DLD1 (cell line): ENCODE data around the gene ADGRE2.

Experiments used
- in situ Hi-C: cut with HindIII; loops from 2 replicates; pipeline ENCODE4 v1.10.0; 2017; ENCODE audit warnings: low sequenced_read_pairs

The ADGRE2 gene

GRCh38 chr19:14748601-14749000 is 29.8 kb downstream of the ADGRE2 start:
- in situ Hi-C loops: no loop called here

DNA sequence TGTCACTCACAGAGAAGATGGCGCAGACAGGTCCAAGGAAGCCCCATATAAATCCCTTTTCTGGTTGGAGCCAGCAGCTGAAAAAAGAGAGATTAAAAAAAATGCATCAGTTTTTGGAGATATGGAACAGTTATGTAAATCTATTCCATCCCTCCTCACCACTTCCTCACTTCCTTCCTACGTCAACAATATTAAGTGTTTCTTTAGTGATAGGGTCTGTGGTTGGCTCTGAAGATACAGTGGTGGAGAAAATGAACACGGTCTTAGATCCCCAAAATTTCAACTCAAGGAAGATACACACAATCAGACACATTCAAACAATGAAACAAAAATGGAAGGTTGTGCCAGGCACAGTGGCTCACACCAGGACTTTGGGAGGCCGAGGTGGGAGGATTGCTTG is 31.5 kb downstream of the ADGRE2 start:
- in situ Hi-C loops: no loop called here

DNA sequence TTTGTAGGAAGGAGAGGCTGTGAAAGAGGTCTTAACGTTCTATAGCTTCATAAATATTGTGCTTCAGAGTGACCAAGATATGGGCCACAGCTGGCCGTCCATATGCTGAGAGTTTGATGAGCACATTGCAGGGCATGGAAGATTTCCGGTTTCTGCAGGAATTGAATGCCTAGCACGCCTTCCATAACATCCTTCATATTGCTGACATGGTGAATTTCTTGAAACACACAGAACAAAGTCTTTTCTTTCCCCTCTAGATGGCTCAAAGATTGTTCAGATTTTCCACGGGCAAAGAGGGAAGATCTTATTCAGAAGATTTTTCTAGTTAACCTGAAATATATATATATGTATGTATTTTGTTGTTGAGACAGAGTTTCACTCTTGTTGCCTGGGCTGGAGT is 42.4 kb downstream of the ADGRE2 start:
- in situ Hi-C loops: no loop called here

DNA sequence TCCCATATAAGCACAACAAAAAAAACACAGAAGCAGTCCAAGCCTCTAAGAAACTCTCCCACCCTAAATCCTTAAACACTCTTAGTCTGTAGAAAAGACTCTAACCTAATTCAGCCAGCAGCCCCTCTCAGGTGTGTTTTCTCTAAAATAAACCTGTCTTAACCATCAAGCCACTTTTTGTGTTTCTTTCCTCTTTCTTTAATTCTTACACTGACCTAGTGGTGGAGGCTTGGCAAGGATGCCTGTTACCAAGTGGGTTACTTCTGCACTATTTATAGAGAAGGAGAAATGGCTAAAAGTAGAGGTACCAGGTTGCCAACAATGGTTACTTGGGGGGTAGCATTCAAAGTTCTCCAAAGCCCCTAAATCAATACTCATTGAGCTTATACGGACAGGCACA is 44.8 kb downstream of the ADGRE2 start:
- in situ Hi-C loops: no loop called here

DNA sequence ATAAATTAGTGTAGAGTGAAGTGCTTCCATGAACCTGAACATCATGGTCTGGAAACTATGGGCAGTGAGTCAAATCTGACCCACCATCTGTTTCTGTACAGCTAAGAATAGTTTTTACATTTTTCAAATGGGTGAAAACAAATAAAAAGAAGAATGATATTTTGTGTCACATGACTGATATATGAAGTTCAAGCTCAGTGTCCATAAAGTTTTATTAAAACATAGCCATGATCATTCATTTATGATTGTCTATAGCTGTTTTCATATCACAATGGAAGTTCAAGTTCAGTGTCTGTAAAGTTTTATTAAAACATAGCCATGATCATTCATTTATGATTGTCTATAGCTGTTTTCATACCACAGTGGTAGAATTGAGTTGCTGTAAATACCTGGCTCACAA is 45.9 kb downstream of the ADGRE2 start:
- in situ Hi-C loops: no loop called here

DNA sequence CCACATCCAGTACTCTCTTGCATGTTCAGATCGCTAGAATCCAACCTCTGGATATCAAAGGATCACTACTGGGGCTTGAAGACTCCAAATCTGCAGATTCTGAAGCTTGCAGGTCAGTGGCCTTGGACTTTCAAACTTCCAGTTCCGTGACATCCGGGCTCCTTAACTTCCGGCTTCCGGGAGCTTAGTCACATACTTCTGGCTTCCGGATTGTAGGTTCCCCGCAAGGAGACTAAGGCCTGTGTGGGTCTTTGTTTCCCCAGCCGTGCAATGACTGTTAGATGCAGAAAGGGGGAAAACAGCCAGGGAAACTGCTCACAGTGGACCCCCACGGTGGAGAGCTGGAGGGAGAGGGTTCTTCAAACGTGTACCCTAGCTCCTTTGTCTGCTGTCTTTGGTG is 47.2 kb downstream of the ADGRE2 start:
- in situ Hi-C loops: no loop called here

DNA sequence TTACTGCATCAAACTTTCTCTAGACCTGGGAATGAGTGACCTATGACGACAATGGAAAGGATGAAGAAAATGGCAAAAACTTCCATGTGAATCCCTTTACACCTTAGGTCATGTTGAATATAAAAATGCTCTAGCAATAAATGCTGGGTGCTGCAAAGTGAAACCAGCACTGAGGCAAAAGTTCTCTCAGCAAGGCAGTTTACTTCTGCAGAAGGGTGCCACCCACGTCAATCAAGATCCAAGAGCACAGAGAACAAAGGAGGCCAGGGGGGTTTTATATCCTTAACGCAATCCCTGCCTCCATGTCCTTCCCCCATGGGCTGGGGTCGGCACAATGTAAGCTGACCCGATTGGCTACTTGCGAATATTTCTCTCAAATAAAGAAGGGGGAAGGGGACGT is 49.8 kb downstream of the ADGRE2 start:
- in situ Hi-C loops: no loop called here

- in situ Hi-C loops: no loop called here
Observed at GRCh38 chr19:14722127-14722526, 56.2 kb downstream of the ADGRE2 start.

GRCh38 chr19:14719162-14719561 is 59.2 kb downstream of the ADGRE2 start:
- in situ Hi-C loops: no loop called here

- in situ Hi-C loops: no loop called here
Observed at GRCh38 chr19:14718522-14719116, 59.7 kb downstream of the ADGRE2 start.

GRCh38 chr19:14715841-14716240 is 62.5 kb downstream of the ADGRE2 start:
- in situ Hi-C loops: no loop called here

DNA sequence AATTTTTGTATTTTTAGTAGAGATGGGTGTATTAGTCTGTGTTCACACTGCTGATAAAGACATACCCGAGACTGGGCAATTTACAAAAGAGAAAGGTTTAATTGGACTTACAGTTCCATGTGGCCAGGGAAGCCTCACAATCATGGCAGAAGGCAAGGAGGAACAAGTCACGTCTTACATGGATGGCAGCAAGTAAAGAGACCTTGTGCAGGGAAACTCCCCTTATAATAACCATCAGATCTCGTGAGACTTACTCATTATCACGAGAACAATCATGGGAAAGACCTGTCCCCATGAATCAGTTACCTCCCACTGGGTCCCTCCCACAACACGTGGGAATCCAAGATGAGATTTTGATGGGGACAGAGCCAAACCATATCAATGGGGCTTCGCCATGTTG is 73.9 kb downstream of the ADGRE2 start:
- in situ Hi-C loops: no loop called here

GRCh38 chr19:14703833-14704232 is 74.5 kb downstream of the ADGRE2 start:
- in situ Hi-C loops: no loop called here

DNA sequence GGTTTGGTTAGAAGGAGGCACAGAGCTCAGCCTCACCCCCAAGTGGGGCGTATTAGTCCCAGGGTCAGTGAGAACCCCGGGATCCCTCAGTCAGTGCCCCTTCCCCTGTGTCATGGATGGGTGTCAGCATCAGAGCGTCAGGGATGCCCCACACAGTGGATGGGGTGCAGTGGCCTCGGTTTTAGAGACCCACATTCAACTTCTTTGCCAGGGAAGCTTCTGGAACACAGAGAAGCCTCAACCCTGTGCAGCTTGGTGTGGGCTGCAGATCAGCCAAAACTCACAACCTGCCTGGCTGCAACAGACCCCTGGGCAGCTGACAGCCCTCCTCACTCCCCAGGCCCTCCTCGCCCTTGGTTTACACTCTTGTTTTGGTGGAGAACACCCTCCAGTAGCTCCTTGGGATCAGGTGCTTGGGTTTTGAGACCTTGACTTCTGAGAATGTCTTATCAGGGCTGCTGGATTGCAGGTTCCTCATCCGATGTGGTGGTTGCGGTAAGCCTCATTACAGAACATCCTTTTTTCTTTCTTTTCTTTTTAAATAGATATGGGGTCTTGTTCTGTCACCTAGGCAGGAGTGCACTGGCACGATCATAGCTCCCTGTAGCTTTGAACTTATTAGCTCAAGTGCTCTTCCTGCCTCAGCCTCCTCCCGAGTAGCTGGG is 77.5 kb downstream of the ADGRE2 start:
- in situ Hi-C loops: no loop called here

- in situ Hi-C loops: no loop called here
Observed at GRCh38 chr19:14699641-14700040, 78.7 kb downstream of the ADGRE2 start.

GRCh38 chr19:14695471-14695870 is 82.9 kb downstream of the ADGRE2 start:
- in situ Hi-C loops: no loop called here

DNA sequence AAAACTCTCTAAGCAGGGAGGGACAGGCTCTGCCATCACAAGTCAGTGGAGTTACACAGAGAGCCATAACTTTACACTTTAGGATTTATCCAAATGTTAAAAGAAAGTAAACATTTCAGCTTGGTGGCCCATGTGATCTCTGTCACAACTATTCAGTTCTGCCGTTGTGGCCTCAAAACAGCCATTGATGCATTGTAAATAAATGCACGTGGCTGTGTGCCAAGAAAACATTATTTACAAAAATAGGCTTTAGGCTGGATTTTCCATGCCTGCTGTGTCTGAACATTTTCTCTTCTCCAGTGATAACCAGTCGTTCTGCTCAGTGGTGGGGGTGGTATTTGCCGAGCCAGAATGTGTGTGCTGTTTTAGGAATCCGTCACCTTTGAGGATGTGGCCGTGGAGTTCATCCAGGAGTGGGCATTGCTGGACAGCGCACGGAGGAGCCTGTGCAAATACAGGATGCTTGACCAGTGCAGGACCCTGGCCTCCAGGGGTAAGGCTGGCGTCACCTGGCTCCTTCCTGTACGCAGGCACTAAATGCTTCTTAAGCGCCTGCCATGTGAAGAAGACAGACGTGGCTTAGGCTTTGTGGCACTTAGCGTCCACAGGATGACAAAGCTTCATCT is 83.6 kb downstream of the ADGRE2 start:
- in situ Hi-C loops: no loop called here

GRCh38 chr19:14689598-14690503 is 88.5 kb downstream of the ADGRE2 start, which contains the start of gene ZNF333:
ZNF333 (plus strand) TSS chr19:14690048; CDS start chr19:14693492, 3,444 bp downstream.
- in situ Hi-C loops: no loop called here

GRCh38 chr19:14686411-14686810 is 91.9 kb downstream of the ADGRE2 start:
- in situ Hi-C loops: no loop called here

DNA sequence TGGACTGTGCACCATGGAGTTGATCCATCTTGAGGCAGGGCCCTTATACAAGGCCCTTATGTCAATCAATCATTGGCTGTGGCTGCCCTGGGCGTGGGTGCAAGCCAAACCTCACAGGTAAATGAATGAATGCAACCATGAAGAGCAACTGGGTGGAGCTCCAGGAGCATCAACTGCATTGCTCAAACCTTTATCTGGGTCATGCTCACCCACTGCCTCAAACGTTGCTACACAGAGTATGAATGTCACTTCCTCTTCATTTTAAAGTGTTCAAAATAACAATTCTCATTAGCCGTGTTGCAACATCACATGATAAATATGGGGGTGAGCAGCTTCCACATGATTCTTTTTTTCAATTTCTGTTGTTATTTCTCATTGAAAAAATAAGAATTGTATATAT is 94.9 kb downstream of the ADGRE2 start:
- in situ Hi-C loops: no loop called here
